ENCODE results near the gene ABCD2. TPM values are rescaled to one million over a fixed set of nuclear protein-coding genes. Genes with fewer than 3 reads are reported as not detected.

Gene ABCD2
- total RNA-seq, 1 experiment from 2014 or later, result not detected

DNA sequence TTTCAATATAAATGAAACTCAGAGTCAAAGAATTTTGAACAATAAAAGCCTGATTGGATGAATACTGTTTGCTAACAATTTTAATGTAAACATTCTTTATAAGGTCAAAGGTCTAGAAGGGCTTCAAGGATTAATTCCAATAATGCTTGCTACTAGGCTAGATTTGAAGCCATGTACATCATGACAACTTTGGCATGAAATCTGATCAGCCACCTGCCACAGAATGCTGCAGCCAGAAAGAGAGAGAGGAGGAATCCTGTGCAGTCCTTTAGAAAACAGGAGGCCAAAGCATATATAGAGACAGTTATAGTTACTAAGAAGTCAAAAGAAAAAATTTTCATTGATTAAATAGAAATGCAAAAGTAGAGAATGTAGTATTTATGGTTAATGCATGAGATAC lies 47.1 kb downstream of the ABCD2 start:
- H3K4ac ChIP-seq (ENCODE audit: low read depth, low read length), result no peak overlapping the region
- no peak for DNase-seq
- no peak overlapping the region for H4K5ac ChIP-seq (ENCODE audit: insufficient read length, low read depth, low read length)
- no peak overlapping the region for H3K9ac ChIP-seq (ENCODE audit: extremely low read depth, insufficient read length, low read length)
- H4K8ac ChIP-seq (replicated peaks; ENCODE audit: insufficient read length, low read depth, low read length), result no peak overlapping the region
- H2BK15ac ChIP-seq (ENCODE audit: low read depth, low read length), result no peak overlapping the region
- no peak overlapping the region for H3K14ac ChIP-seq (ENCODE audit: insufficient read depth, low read length)
- H3K27ac Mint-ChIP-seq, result no peak overlapping the region
- no peak overlapping the region for H3K23ac ChIP-seq (ENCODE audit: insufficient read length, low read depth, low read length)
- H3K79me1 ChIP-seq (ENCODE audit: insufficient read depth, low read depth, low read length, poor library complexity, severe bottlenecking), result no peaks in the 10 kb centered on the region
- no peak overlapping the region for H3K18ac ChIP-seq (ENCODE audit: insufficient read length, low read depth, low read length)
- H3K27ac ChIP-seq (ENCODE audit: insufficient read length, low read depth, low read length), result no peak overlapping the region
- H3K27me3 Mint-ChIP-seq (ENCODE audit: low read depth), result no peaks in the 10 kb centered on the region; the same call in 1 of the 2 replicates
- H3K4me2 ChIP-seq (ENCODE audit: insufficient read depth, insufficient read length, low read length), result no peak overlapping the region
- H3K4me1 Mint-ChIP-seq, result peaks cover 23 to 29% of the 10 kb centered on the region in 2 experiments
- TF ChIP-seq CTCF (conservative IDR thresholded peaks at IDR 0.05), result no peak
- no peak overlapping the region for H3T11ph ChIP-seq (ENCODE audit: low read length)
- H3K9me3 ChIP-seq (ENCODE audit: control insufficient read depth, low read depth, low read length), result peaks cover 9% of the 10 kb centered on the region
- H3K56ac ChIP-seq (ENCODE audit: insufficient read length, low read depth, low read length), result no peak overlapping the region
- H3K9me3 Mint-ChIP-seq, result peaks cover 26 to 27% of the 10 kb centered on the region in 2 experiments
- H3K79me2 ChIP-seq (ENCODE audit: insufficient read depth, low read length), result no peaks in the 10 kb centered on the region
- no peak overlapping the region for H2AK5ac ChIP-seq (ENCODE audit: insufficient read length, low read length)
- H3K27me3 ChIP-seq (ENCODE audit: insufficient read depth, low read length), result no peaks in the 10 kb centered on the region
- no peak overlapping the region for H2BK12ac ChIP-seq (ENCODE audit: insufficient read length, low read depth, low read length)
- no peaks in the 10 kb centered on the region for H4K20me1 ChIP-seq (ENCODE audit: control insufficient read depth, insufficient read depth, insufficient read length)
- no peak overlapping the region for H2AFZ ChIP-seq (ENCODE audit: low read length)
- no peak overlapping the region for H3K4me3 Mint-ChIP-seq
- H3K23me2 ChIP-seq (ENCODE audit: insufficient read length, low read depth, low read length, poor library complexity, severe bottlenecking), result no peaks in the 10 kb centered on the region
- H3K4me1 ChIP-seq (ENCODE audit: insufficient read depth, low read length), result peaks cover 2% of the 10 kb centered on the region; the same call in 1 of the 2 replicates
- no peak overlapping the region for H2BK20ac ChIP-seq (ENCODE audit: low read depth, low read length, poor library complexity, severe bottlenecking)
- H4K91ac ChIP-seq (ENCODE audit: insufficient read length, low read depth, low read length), result no peak overlapping the region
- H2BK5ac ChIP-seq (ENCODE audit: insufficient read length, low read length), result no peak overlapping the region
- H3K36me3 Mint-ChIP-seq (ENCODE audit: insufficient read depth in 1 of 3, low read depth in 3 of 3), result peaks cover 12 to 20% (median 19%) of the 10 kb centered on the region in 3 experiments; a peak in 6 of 7 replicates
- no peak overlapping the region for H2BK120ac ChIP-seq (ENCODE audit: low read depth, low read length, poor library complexity, severe bottlenecking)

All from H9 (cell line).